SK-N-SH (cell line): ENCODE results near the gene ETF1. TPM values are rescaled to one million over a fixed set of nuclear protein-coding genes. Genes with fewer than 3 reads are reported as not detected.

ENCODE experiments used
- CTCF ChIA-PET: fragments of 300-600, 350-600 bp; formaldehyde crosslinking; extraction: SDS; loops from one replicate; lab custom pipeline; 2021; lab: Yijun Ruan, JAX
- POLR2A ChIA-PET: fragments of 350-600 bp; sonication (Branson Sonifier 250); formaldehyde crosslinking; extraction: SDS; loops from one replicate; lab custom pipeline; 2020; ENCODE audit warnings: antibody characterized with exemption, inconsistent platforms; lab: Yijun Ruan, JAX
- DNase-seq: peaks from one replicate; pipeline ENCODE4 v3.0.0; 2012
- H2AFZ ChIP-seq: fragments of 200-600 bp; sonication (generic); 2 replicates; pipeline ENCODE4 v1.8.1; 2016; ENCODE audit warnings: antibody characterized with exemption, mild to moderate bottlenecking, low read depth
- H3F3A ChIP-seq: fragments of 200-600 bp; sonication (generic); replicated peaks from 2 replicates; pipeline ENCODE3; 2016; ENCODE audit warnings: antibody characterized with exemption, mild to moderate bottlenecking; ENCODE audit not compliant: insufficient read depth
- H3K27ac ChIP-seq, 2 experiments: fragments of 200-500 bp in 1 of 2; fragments of 200-600 bp in 1 of 2; sonication (Bioruptor generic) in 1 of 2; sonication (generic), shearing (Covaris generic) in 1 of 2; 2 replicates each; pipeline versions ENCODE4 v1.5.1 to v1.6.1; 2014 to 2016; ENCODE audit warnings: low read depth in 2 of 2, inconsistent platforms in 1 of 2, low read length in 1 of 2, mild to moderate bottlenecking in 1 of 2, mixed read lengths in 1 of 2
- H3K27me3 ChIP-seq: fragments of 200-600 bp; sonication (generic), shearing (Covaris generic); 2 replicates; pipeline ENCODE4 v1.6.1; 2016; ENCODE audit warnings: mixed run types; ENCODE audit not compliant: insufficient read depth
- H3K36me3 ChIP-seq, 2 experiments: fragments of 200-500 bp in 1 of 2; fragments of 200-600 bp in 1 of 2; sonication (Bioruptor generic) in 1 of 2; sonication (generic) in 1 of 2; replicated peaks in 1 of 2; 2 replicates each; pipeline versions ENCODE3 to v1.5.1; 2014 to 2016; ENCODE audit warnings: low read length in 1 of 2, mild to moderate bottlenecking in 1 of 2; ENCODE audit not compliant: insufficient read depth in 2 of 2, control insufficient read depth in 1 of 2
- H3K4me1 ChIP-seq, 2 experiments: fragments of 200-500 bp in 1 of 2; fragments of 200-600 bp in 1 of 2; sonication (Bioruptor generic) in 1 of 2; sonication (generic), shearing (Covaris generic) in 1 of 2; 2 replicates each; pipeline versions ENCODE4 v1.5.1 to v1.6.1; 2014 to 2016; ENCODE audit warnings: low read depth in 1 of 2, low read length in 1 of 2, mixed run types in 1 of 2; ENCODE audit not compliant: insufficient read depth in 2 of 2, control insufficient read depth in 1 of 2
- H3K4me2 ChIP-seq: fragments of 200-600 bp; sonication (generic), shearing (Covaris generic); 2 replicates; pipeline ENCODE4 v1.6.1; 2017; ENCODE audit warnings: mixed run types
- H3K4me3 ChIP-seq, 2 experiments: fragments of 200-500 bp in 1 of 2; fragments of 200-600 bp in 1 of 2; sonication (Bioruptor generic) in 1 of 2; sonication (generic), shearing (Covaris generic) in 1 of 2; 2 replicates each; pipeline versions ENCODE4 v1.5.1 to v1.8.1; 2014 to 2016; ENCODE audit warnings: low read depth in 2 of 2, inconsistent platforms in 1 of 2, low read length in 1 of 2, mild to moderate bottlenecking in 1 of 2, mixed read lengths in 1 of 2, moderate library complexity in 1 of 2
- H3K79me2 ChIP-seq: fragments of 200-600 bp; sonication (generic); 2 replicates; pipeline ENCODE4 v1.8.1; 2017; ENCODE audit warnings: mild to moderate bottlenecking; ENCODE audit not compliant: insufficient read depth
- H3K9ac ChIP-seq: fragments of 200-600 bp; sonication (generic); 2 replicates; pipeline ENCODE4 v1.6.1; 2017; ENCODE audit warnings: mixed run types
- H3K9me2 ChIP-seq: fragments of 200-600 bp; sonication (generic); 2 replicates; pipeline ENCODE4 v1.6.1; 2017; ENCODE audit warnings: mixed run types
- H3K9me3 ChIP-seq: fragments of 200-600 bp; sonication (generic); 2 replicates; pipeline ENCODE4 v1.6.1; 2017; ENCODE audit warnings: mixed run types, mild to moderate bottlenecking, moderate library complexity
- H4K20me1 ChIP-seq: fragments of 200-600 bp; sonication (generic); 2 replicates; pipeline ENCODE4 v1.6.1; 2017; ENCODE audit warnings: mild to moderate bottlenecking, mixed run types; ENCODE audit not compliant: insufficient read depth
- ELF1 ChIP-seq: IDR thresholded peaks from 2 replicates; pipeline ENCODE4 v1.4.0; 2012
- IRF3 ChIP-seq: fragments of 150-350 bp; IDR thresholded peaks from 2 replicates; pipeline ENCODE4 v1.6.1; 2016; ENCODE audit warnings: mild to moderate bottlenecking, low read depth, low read length
- NFIC ChIP-seq: IDR thresholded peaks from 2 replicates; pipeline ENCODE4 v1.4.0; 2012; ENCODE audit warnings: borderline replicate concordance
- SIN3A ChIP-seq: IDR thresholded peaks from 2 replicates; pipeline ENCODE4 v1.6.1; 2012; ENCODE audit warnings: low read depth, mild to moderate bottlenecking, low read length, moderate library complexity, borderline replicate concordance
- TAF1 ChIP-seq: IDR thresholded peaks from 2 replicates; pipeline ENCODE4 v1.6.1; 2012; ENCODE audit warnings: low read depth, mild to moderate bottlenecking, low read length, moderate library complexity, borderline replicate concordance
- WGBS: methylation state at CpG from one replicate; pipeline ENCODE4 v1.1.6; 2017; ENCODE audit warnings: low lambda C conversion rate; 5-methylcytosine and 5-hydroxymethylcytosine counted together
- polyA plus RNA-seq, 3 experiments: library from polyadenylated mRNA; depleted of rRNA; stranded (reverse); fragments of >200 nt; gene quantifications; 2 replicates each; pipeline ENCODE4 v1.2.3, GENCODE V29; 2012
- TF ChIP-seq, protein P1 (sequence below): IDR thresholded peaks from 2 replicates; pipeline ENCODE4 v1.4.0; 2012; ENCODE audit warnings: low read depth, borderline replicate concordance

The ETF1 gene
- polyA plus RNA-seq, 1 of the 3 experiments (the other 2 are of a cell fraction), result 36.7 TPM

DNA sequence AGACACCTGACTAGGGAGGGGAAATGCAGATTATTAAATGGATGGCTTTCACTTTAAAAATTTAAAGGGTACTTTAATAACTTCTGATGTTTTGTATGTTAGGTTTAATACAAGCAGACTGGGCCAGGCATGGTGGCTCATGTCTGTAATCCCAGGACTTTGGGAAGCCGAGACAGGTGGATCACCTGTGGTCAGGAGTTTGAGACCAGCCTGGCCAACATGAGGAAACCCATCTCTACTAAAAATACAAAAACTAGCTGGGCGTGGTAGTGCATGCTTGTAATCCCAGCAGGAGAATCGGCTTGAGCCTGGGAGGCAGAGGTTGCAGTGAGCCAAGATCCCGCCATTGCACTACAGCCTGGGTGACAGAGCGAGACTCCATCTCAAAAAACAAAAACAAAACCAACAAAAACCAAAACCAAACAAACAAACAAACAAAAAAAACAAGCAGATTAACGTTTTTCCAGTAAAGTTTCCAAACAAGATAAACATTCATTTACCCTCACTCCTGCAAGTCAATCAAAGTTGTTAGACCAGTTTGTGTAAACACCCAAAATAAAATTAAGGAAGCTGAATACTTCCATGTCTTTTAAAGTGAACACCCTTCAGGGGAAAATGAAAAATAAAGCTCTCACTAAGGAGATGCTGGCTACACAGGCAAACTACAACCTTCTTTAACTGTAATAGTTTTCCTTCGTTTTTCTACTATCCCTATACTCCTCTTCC is 14.1 kb downstream of the ETF1 start:
- peaks cover 4% of the 10 kb centered on the region for H3F3A ChIP-seq
- H3K9me3 ChIP-seq, result no peaks in the 10 kb centered on the region
- H3K9ac ChIP-seq, result no peak overlapping the region
- no peaks in the 10 kb centered on the region for H3K27me3 ChIP-seq
- TF ChIP-seq SIN3A, result no peak
- TF ChIP-seq, protein P1, sequence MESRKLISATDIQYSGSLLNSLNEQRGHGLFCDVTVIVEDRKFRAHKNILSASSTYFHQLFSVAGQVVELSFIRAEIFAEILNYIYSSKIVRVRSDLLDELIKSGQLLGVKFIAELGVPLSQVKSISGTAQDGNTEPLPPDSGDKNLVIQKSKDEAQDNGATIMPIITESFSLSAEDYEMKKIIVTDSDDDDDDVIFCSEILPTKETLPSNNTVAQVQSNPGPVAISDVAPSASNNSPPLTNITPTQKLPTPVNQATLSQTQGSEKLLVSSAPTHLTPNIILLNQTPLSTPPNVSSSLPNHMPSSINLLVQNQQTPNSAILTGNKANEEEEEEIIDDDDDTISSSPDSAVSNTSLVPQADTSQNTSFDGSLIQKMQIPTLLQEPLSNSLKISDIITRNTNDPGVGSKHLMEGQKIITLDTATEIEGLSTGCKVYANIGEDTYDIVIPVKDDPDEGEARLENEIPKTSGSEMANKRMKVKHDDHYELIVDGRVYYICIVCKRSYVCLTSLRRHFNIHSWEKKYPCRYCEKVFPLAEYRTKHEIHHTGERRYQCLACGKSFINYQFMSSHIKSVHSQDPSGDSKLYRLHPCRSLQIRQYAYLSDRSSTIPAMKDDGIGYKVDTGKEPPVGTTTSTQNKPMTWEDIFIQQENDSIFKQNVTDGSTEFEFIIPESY, result no peak
- no peak for TF ChIP-seq IRF3
- TF ChIP-seq ELF1, result no peak
- TF ChIP-seq NFIC, result no peak
- DNase-seq, result no peak
- H3K36me3 ChIP-seq, result peaks cover 7 to 23% of the 10 kb centered on the region in 2 experiments
- ChIA-PET POLR2A (no interaction called here), CTCF (interaction anchor here (0.9 to 4.5 kb wide), 5 partner anchors 8 to 79 kb away, joined by 3 to 23 read pairs (median 5); no protein-coding TSS in a partner anchor)
- peaks cover 100% of the 10 kb centered on the region for H3K79me2 ChIP-seq
- H3K27ac ChIP-seq, result no peak overlapping the region
- no peak overlapping the region for H2AFZ ChIP-seq
- peaks cover 79% of the 10 kb centered on the region for H4K20me1 ChIP-seq
- no peak overlapping the region for H3K4me3 ChIP-seq
- no peak overlapping the region for H3K4me2 ChIP-seq
- no peaks in the 10 kb centered on the region for H3K4me1 ChIP-seq
- 86% methylated on average over 7 of the region's 7 CpGs for WGBS
- H3K9me2 ChIP-seq, result no peaks in the 10 kb centered on the region

GRCh38 chr5:138528208-138528607 is 14.8 kb downstream of the ETF1 start:
- ChIA-PET POLR2A (no interaction called here), CTCF (interaction anchor here (1.1 to 1.3 kb wide), 2 partner anchors 8 to 20 kb away, joined by 5 read pairs; no protein-coding TSS in a partner anchor)
- no peaks in the 10 kb centered on the region for H3K9me2 ChIP-seq
- peaks cover 78% of the 10 kb centered on the region for H4K20me1 ChIP-seq
- no peak overlapping the region for H3K27ac ChIP-seq
- peaks cover 100% of the 10 kb centered on the region for H3K79me2 ChIP-seq
- H3F3A ChIP-seq, result peaks cover 4% of the 10 kb centered on the region
- H3K4me2 ChIP-seq, result no peak overlapping the region
- no peak for DNase-seq
- H3K4me1 ChIP-seq, result no peaks in the 10 kb centered on the region
- WGBS, result 68% methylated on average over 1 of the region's 1 CpG
- no peak overlapping the region for H3K9ac ChIP-seq
- no peak overlapping the region for H2AFZ ChIP-seq
- H3K4me3 ChIP-seq, result no peak overlapping the region
- no peaks in the 10 kb centered on the region for H3K9me3 ChIP-seq
- no peak for TF ChIP-seq TAF1
- no peaks in the 10 kb centered on the region for H3K27me3 ChIP-seq
- H3K36me3 ChIP-seq, result peaks cover 5 to 20% of the 10 kb centered on the region in 2 experiments

DNA sequence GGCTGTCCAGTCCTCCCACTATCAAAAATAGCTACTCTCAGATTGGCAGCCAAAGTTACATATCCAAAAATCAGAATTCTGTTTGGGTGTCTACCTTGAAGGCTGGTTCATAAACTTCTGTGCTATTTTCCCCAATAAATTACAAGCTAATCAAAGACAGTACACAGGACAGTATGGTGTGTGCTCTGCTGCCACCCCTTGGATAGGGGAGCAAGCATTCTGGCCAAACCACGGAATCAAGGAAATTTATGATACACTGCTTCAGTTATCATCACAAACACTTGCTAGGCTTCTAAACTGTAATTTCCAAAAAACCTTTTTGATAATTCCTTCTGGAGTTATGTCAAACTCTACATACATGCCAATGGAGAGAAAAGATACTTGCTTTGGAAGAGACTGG is 15.9 kb downstream of the ETF1 start:
- no peak for TF ChIP-seq TAF1

More for the DNA sequence above, 15.9 kb downstream of the ETF1 start:
- Histone ChIP-seq H3K36me3 (peaks cover under 1 to 23% of the 10 kb centered on the region in 2 experiments), H3F3A (peaks cover 4% of the 10 kb centered on the region), H3K4me2 (no peak overlapping the region), H2AFZ (no peak overlapping the region), H3K4me3 (no peak overlapping the region), H4K20me1 (peaks cover 76% of the 10 kb centered on the region), H3K9me3 (no peaks in the 10 kb centered on the region), H3K27ac (no peak overlapping the region), H3K9me2 (no peaks in the 10 kb centered on the region), H3K9ac (no peak overlapping the region), H3K79me2 (peaks cover 100% of the 10 kb centered on the region), H3K4me1 (no peaks in the 10 kb centered on the region), H3K27me3 (no peaks in the 10 kb centered on the region)
- ChIA-PET POLR2A (no interaction called here), CTCF (interaction anchor here (0.9 to 1.6 kb wide), 7 partner anchors 16 to 348 kb away, joined by 3 to 5 read pairs (median 4); partner anchors contain the start of genes ETF1 and KIF20A)
- DNase-seq, result no peak
- WGBS, result 88% methylated on average over 1 of the region's 1 CpG
